ENCODE measurements around the gene PURA.
A peak's percentile ranks its signal among the peaks of the same experiment; 100 is the strongest.

The PURA gene

DNA sequence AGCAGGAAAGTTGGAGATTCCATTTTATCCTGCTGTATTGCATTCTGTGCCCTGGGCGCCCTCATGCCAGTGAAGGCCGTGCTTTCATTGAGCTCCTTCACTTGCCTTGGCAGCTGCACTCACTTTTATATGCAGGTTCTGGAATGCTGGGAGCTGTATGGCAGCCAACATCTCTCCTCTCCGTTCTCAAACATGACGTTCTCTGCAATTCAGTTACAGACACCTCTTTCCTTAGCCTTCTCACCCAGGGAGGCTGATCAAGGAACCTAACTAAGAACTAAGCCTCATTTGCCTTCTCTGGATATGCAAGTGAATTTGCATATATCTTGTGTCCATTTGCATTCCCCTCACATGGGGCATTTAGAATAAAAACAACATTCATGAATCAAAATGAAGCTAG lies 29.4 kb upstream of the PURA start:
- H3K9me3 ChIP-seq (ENCODE audit: control insufficient read depth, insufficient read depth, low read depth, low read length) = no peaks in the 10 kb centered on the region
- POLR2A ChIA-PET = interaction anchor here (1.5 kb wide), 1 partner anchor 23 kb away, joined by 8 read pairs; no protein-coding TSS in a partner anchor
- no peak overlapping the region for H3K27ac ChIP-seq (ENCODE audit: extremely low read depth, low read depth, low read length)
- TF ChIP-seq ZBTB20 (tag by site-specific recombination; IDR thresholded peaks at IDR 0.05) = peak; percentile 19; the same call in 1 of the 2 replicates
- TF ChIP-seq, protein P1, sequence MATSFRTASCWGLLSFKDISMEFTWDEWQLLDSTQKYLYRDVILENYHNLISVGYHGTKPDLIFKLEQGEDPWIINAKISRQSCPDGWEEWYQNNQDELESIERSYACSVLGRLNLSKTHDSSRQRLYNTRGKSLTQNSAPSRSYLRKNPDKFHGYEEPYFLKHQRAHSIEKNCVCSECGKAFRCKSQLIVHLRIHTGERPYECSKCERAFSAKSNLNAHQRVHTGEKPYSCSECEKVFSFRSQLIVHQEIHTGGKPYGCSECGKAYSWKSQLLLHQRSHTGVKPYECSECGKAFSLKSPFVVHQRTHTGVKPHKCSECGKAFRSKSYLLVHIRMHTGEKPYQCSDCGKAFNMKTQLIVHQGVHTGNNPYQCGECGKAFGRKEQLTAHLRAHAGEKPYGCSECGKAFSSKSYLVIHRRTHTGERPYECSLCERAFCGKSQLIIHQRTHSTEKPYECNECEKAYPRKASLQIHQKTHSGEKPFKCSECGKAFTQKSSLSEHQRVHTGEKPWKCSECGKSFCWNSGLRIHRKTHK (tag by site-specific recombination; IDR thresholded peaks at IDR 0.05) = no peak
- no peaks in the 10 kb centered on the region for H3K36me3 ChIP-seq (ENCODE audit: control insufficient read depth in 2 of 2, insufficient read depth in 1 of 2, low read length in 2 of 2)
- CTCF ChIA-PET = interaction anchor here (0.7 to 1.5 kb wide), 3 partner anchors 11 to 133 kb away, joined by 3 to 5 read pairs (median 4); no protein-coding TSS in a partner anchor
- H3K4me3 ChIP-seq (ENCODE audit: low read depth, low read length) = no peak overlapping the region
- no peaks in the 10 kb centered on the region for H3K4me1 ChIP-seq (ENCODE audit: control insufficient read depth, insufficient read depth, low read length)

DNA sequence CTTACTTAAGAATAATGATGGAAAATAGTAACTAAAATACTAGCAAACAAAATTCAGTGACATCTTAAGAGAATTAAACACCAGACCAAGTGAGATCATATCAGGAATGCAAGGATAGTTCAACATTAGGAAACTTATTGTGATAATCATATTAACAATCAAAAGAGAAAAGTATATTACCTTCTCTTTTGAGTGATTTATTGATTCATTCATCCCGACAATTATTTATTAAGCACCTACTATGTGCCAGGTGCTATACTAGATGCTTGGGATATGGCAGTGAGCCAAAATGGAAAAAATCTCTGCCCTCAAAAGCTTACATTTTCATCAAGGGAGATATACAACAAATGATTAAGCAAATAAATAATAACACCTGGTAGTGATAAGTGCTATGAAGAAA lies 23.7 kb upstream of the PURA start:
- POLR2A ChIA-PET = no interaction called here
- no peak for TF ChIP-seq REPIN1 (tag by site-specific recombination; IDR thresholded peaks at IDR 0.05; ENCODE audit: low read depth)
- no peak for TF ChIP-seq SCRT2 (tag by site-specific recombination; IDR thresholded peaks at IDR 0.05)
- TF ChIP-seq SETDB1 (IDR thresholded peaks at IDR 0.05; ENCODE audit: insufficient read length, low read length) = peak; percentile 59
- TF ChIP-seq ZNF747 (tag by site-specific recombination; IDR thresholded peaks at IDR 0.05) = no peak
- TF ChIP-seq ZNF223 (tag by site-specific recombination; IDR thresholded peaks at IDR 0.05) = no peak
- TF ChIP-seq ZNF629 (tag by site-specific recombination; IDR thresholded peaks at IDR 0.05) = no peak
- no peak for TF ChIP-seq ZNF843 (tag by site-specific recombination; IDR thresholded peaks at IDR 0.05)
- Histone ChIP-seq H3K36me3 (ENCODE audit: control insufficient read depth in 2 of 2, insufficient read depth in 1 of 2, low read length in 2 of 2) (no peaks in the 10 kb centered on the region), H3K9me3 (ENCODE audit: control insufficient read depth, insufficient read depth, low read depth, low read length) (no peaks in the 10 kb centered on the region), H3K4me1 (ENCODE audit: control insufficient read depth, insufficient read depth, low read length) (no peaks in the 10 kb centered on the region), H3K4me3 (ENCODE audit: low read depth, low read length) (no peak overlapping the region), H3K27ac (ENCODE audit: extremely low read depth, low read depth, low read length) (no peak overlapping the region)
- CTCF ChIA-PET = interaction anchor here (0.7 kb wide), 1 partner anchor 52 kb away, joined by 3 read pairs; no protein-coding TSS in a partner anchor

DNA sequence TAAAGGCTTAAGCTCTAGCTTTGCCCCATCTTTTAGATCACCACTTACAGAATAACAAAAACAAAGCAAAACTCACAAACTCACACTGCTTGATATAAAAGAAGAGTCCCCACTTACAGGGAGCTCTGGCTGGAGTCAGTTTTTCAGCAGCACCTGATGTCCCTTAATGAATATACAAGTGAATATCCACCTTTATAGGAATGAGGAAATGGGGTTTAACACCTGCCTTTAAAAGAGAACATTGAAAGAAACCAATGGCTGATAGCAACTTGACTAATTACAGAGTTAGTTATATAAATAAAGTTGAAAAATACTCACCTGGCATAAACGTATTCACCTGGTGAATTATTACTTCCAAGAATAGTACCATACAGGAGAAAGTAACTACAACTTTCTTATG lies 20.7 kb upstream of the PURA start:
- TF ChIP-seq WT1 (tag by site-specific recombination; IDR thresholded peaks at IDR 0.05) = no peak
- TF ChIP-seq ZNF707 (tag by site-specific recombination; IDR thresholded peaks at IDR 0.05) = no peak
- no peak for TF ChIP-seq ZBTB48 (tag by site-specific recombination; IDR thresholded peaks at IDR 0.05)
- TF ChIP-seq ZNF423 (tag by site-specific recombination; IDR thresholded peaks at IDR 0.05) = no peak
- TF ChIP-seq, protein P2, sequence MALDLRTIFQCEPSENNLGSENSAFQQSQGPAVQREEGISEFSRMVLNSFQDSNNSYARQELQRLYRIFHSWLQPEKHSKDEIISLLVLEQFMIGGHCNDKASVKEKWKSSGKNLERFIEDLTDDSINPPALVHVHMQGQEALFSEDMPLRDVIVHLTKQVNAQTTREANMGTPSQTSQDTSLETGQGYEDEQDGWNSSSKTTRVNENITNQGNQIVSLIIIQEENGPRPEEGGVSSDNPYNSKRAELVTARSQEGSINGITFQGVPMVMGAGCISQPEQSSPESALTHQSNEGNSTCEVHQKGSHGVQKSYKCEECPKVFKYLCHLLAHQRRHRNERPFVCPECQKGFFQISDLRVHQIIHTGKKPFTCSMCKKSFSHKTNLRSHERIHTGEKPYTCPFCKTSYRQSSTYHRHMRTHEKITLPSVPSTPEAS (tag by site-specific recombination; IDR thresholded peaks at IDR 0.05) = no peak
- TF ChIP-seq ZBTB1 (tag by site-specific recombination; IDR thresholded peaks at IDR 0.05) = no peak
- POLR2A ChIA-PET = no interaction called here
- Histone ChIP-seq H3K4me1 (ENCODE audit: control insufficient read depth, insufficient read depth, low read length) (no peaks in the 10 kb centered on the region), H3K4me3 (ENCODE audit: low read depth, low read length) (no peak overlapping the region), H3K36me3 (ENCODE audit: control insufficient read depth in 2 of 2, insufficient read depth in 1 of 2, low read length in 2 of 2) (no peaks in the 10 kb centered on the region), H3K9me3 (ENCODE audit: control insufficient read depth, insufficient read depth, low read depth, low read length) (no peaks in the 10 kb centered on the region), H3K27ac (ENCODE audit: extremely low read depth, low read depth, low read length) (no peak overlapping the region)
- CTCF ChIA-PET = no interaction called here

DNA sequence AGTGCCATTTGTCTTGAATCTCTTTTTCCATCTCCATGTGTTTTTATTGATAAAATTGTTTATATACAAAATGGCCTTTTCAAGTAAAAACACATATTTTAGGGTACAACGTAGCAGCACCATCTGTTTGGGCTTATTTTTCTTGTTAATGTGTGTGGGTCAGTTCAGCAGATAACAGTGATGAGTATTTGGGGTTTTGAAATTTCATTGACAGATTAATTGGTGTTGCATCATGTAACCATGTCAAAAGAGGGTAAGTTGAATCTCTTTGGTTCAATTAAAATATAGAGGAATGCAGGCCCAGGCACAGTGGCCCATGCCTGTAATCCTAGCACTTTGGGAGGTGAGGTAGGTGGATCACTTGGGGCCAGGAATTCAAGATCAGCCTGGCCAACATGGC lies 20.0 kb upstream of the PURA start:
- Histone ChIP-seq H3K27ac (ENCODE audit: extremely low read depth, low read depth, low read length) (no peak overlapping the region), H3K9me3 (ENCODE audit: control insufficient read depth, insufficient read depth, low read depth, low read length) (no peaks in the 10 kb centered on the region), H3K4me3 (ENCODE audit: low read depth, low read length) (no peak overlapping the region), H3K4me1 (ENCODE audit: control insufficient read depth, insufficient read depth, low read length) (no peaks in the 10 kb centered on the region), H3K36me3 (ENCODE audit: control insufficient read depth in 2 of 2, insufficient read depth in 1 of 2, low read length in 2 of 2) (no peaks in the 10 kb centered on the region)
- TF ChIP-seq, protein P3, sequence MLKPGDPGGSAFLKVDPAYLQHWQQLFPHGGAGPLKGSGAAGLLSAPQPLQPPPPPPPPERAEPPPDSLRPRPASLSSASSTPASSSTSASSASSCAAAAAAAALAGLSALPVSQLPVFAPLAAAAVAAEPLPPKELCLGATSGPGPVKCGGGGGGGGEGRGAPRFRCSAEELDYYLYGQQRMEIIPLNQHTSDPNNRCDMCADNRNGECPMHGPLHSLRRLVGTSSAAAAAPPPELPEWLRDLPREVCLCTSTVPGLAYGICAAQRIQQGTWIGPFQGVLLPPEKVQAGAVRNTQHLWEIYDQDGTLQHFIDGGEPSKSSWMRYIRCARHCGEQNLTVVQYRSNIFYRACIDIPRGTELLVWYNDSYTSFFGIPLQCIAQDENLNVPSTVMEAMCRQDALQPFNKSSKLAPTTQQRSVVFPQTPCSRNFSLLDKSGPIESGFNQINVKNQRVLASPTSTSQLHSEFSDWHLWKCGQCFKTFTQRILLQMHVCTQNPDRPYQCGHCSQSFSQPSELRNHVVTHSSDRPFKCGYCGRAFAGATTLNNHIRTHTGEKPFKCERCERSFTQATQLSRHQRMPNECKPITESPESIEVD (tag by site-specific recombination; IDR thresholded peaks at IDR 0.05) = 0 out of 2 replicates have a peak, but pooled peaks have one; percentile 6
- TF ChIP-seq, protein P4, sequence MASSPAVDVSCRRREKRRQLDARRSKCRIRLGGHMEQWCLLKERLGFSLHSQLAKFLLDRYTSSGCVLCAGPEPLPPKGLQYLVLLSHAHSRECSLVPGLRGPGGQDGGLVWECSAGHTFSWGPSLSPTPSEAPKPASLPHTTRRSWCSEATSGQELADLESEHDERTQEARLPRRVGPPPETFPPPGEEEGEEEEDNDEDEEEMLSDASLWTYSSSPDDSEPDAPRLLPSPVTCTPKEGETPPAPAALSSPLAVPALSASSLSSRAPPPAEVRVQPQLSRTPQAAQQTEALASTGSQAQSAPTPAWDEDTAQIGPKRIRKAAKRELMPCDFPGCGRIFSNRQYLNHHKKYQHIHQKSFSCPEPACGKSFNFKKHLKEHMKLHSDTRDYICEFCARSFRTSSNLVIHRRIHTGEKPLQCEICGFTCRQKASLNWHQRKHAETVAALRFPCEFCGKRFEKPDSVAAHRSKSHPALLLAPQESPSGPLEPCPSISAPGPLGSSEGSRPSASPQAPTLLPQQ (tag by site-specific recombination; IDR thresholded peaks at IDR 0.05) = no peak
- POLR2A ChIA-PET = no interaction called here
- CTCF ChIA-PET = no interaction called here
